COR-L47 (cell line): Measurements from ENCODE around the gene VRTN.
"Not testable (repeated sequence)": the region's sequence is repeated elsewhere in the genome, so short reads cannot be mapped to it uniquely, and the experiment has no call there.

Experiments
- DNase-seq: peaks from one replicate; lab custom pipeline; 2025; lab: John Stamatoyannopoulos, UW

Gene VRTN

GRCh38 chr14:74348735-74349463, 628 bp downstream of the VRTN start:
- no peak for DNase-seq

GRCh38 chr14:74349757-74350156, 1.5 kb downstream of the VRTN start:
- DNase-seq, result no peak

- no peak for DNase-seq
Observed at GRCh38 chr14:74350211-74350927, 2.1 kb downstream of the VRTN start.

- DNase-seq, result no peak
Observed at GRCh38 chr14:74350928-74351323, 2.7 kb downstream of the VRTN start.

GRCh38 chr14:74356892-74357575, 8.8 kb downstream of the VRTN start:
- DNase-seq, result no peak

- DNase-seq, result no peak
Observed at GRCh38 chr14:74357585-74357984, 9.3 kb downstream of the VRTN start.

- no peak for DNase-seq
Observed at GRCh38 chr14:74358176-74358829, 10.0 kb downstream of the VRTN start.

GRCh38 chr14:74360163-74360562, 11.9 kb downstream of the VRTN start:
- DNase-seq, result no peak

GRCh38 chr14:74362361-74362915, 14.2 kb downstream of the VRTN start:
- peak; percentile 48 for DNase-seq

GRCh38 chr14:74364271-74364880, 16.1 kb downstream of the VRTN start:
- DNase-seq, result no peak

GRCh38 chr14:74368026-74368425, 19.8 kb downstream of the VRTN start:
- no peak for DNase-seq

GRCh38 chr14:74368441-74368840, 20.2 kb downstream of the VRTN start:
- DNase-seq, result no peak

GRCh38 chr14:74377976-74378690, 29.9 kb downstream of the VRTN start:
- DNase-seq, result no peak

GRCh38 chr14:74380172-74380571, 31.9 kb downstream of the VRTN start:
- no peak for DNase-seq

GRCh38 chr14:74380845-74381244, 32.6 kb downstream of the VRTN start:
- no peak for DNase-seq

GRCh38 chr14:74381571-74381970, 33.3 kb downstream of the VRTN start:
- DNase-seq, result not testable (repeated sequence)

GRCh38 chr14:74382231-74382630, 34.0 kb downstream of the VRTN start:
- no peak for DNase-seq

- DNase-seq, result no peak
Observed at GRCh38 chr14:74389980-74390379, 41.7 kb downstream of the VRTN start.

GRCh38 chr14:74390505-74390904, 42.2 kb downstream of the VRTN start:
- DNase-seq, result not testable (repeated sequence)

GRCh38 chr14:74391479-74391878, 43.2 kb downstream of the VRTN start:
- no peak for DNase-seq
